ENCODE results near the gene MT1G.
"Not testable (repeated sequence)": the region's sequence is repeated elsewhere in the genome, so short reads cannot be mapped to it uniquely, and the experiment has no call there.

The MT1G gene

GRCh38 chr16:56667581-56668571 lies at the start of gene MT1G:
Gene MT1G, minus strand, starts transcription at chr16:56668065. Its CDS starts 72 bp downstream, at chr16:56667993.
- DNase-seq (ENCODE audit: low spot score) = no peak

- DNase-seq (ENCODE audit: low spot score) = not testable (repeated sequence)
Measured at GRCh38 chr16:56717532-56717931, 49.7 kb upstream of the MT1G start.

GRCh38 chr16:56716761-56717160 lies 48.9 kb upstream of the MT1G start:
- DNase-seq (ENCODE audit: low spot score) = no peak

GRCh38 chr16:56715126-56715525 lies 47.3 kb upstream of the MT1G start:
- no peak for DNase-seq (ENCODE audit: low spot score)

- no peak for DNase-seq (ENCODE audit: low spot score)
Measured at GRCh38 chr16:56713794-56714193, 45.9 kb upstream of the MT1G start.

- no peak for DNase-seq (ENCODE audit: low spot score)
Measured at GRCh38 chr16:56711862-56712261, 44.0 kb upstream of the MT1G start.

- DNase-seq (ENCODE audit: low spot score) = no peak
Measured at GRCh38 chr16:56710181-56710737, 42.4 kb upstream of the MT1G start.

GRCh38 chr16:56709443-56710040 lies 41.7 kb upstream of the MT1G start:
- DNase-seq (ENCODE audit: low spot score) = no peak

GRCh38 chr16:56708525-56709442 lies 40.9 kb upstream of the MT1G start:
- no peak for DNase-seq (ENCODE audit: low spot score)

GRCh38 chr16:56702836-56703235 lies 35.0 kb upstream of the MT1G start:
- no peak for DNase-seq (ENCODE audit: low spot score)

GRCh38 chr16:56701534-56701933 lies 33.7 kb upstream of the MT1G start:
- no peak for DNase-seq (ENCODE audit: low spot score)

GRCh38 chr16:56700631-56701030 lies 32.8 kb upstream of the MT1G start:
- DNase-seq (ENCODE audit: low spot score) = no peak

- no peak for DNase-seq (ENCODE audit: low spot score)
Measured at GRCh38 chr16:56700195-56700594, 32.3 kb upstream of the MT1G start.

- DNase-seq (ENCODE audit: low spot score) = no peak
Measured at GRCh38 chr16:56697456-56698155, 29.7 kb upstream of the MT1G start.

- DNase-seq (ENCODE audit: low spot score) = no peak
Measured at GRCh38 chr16:56695246-56695645, 27.4 kb upstream of the MT1G start.

GRCh38 chr16:56691885-56692284 lies 24.0 kb upstream of the MT1G start:
- peak; percentile 87 for DNase-seq (ENCODE audit: low spot score)

- no peak for DNase-seq (ENCODE audit: low spot score)
Measured at GRCh38 chr16:56690420-56691122, 22.7 kb upstream of the MT1G start.

- no peak for DNase-seq (ENCODE audit: low spot score)
Measured at GRCh38 chr16:56689171-56689570, 21.3 kb upstream of the MT1G start.

- no peak for DNase-seq (ENCODE audit: low spot score)
Measured at GRCh38 chr16:56688762-56689161, 20.9 kb upstream of the MT1G start.

- no peak for DNase-seq (ENCODE audit: low spot score)
Measured at GRCh38 chr16:56686758-56687157, 18.9 kb upstream of the MT1G start.

All from SW480 (cell line).